ENCODE data around the gene PRIM2. TPM values are rescaled to one million over a fixed set of nuclear protein-coding genes. Genes with fewer than 3 reads are reported as not detected.
"Not testable (repeated sequence)": the region's sequence is repeated elsewhere in the genome, so short reads cannot be mapped to it uniquely, and the experiment has no call there.

Gene PRIM2
- total and polyA plus RNA-seq, 2 experiments from 2014 or later = 45.5 to 75.2 TPM

DNA sequence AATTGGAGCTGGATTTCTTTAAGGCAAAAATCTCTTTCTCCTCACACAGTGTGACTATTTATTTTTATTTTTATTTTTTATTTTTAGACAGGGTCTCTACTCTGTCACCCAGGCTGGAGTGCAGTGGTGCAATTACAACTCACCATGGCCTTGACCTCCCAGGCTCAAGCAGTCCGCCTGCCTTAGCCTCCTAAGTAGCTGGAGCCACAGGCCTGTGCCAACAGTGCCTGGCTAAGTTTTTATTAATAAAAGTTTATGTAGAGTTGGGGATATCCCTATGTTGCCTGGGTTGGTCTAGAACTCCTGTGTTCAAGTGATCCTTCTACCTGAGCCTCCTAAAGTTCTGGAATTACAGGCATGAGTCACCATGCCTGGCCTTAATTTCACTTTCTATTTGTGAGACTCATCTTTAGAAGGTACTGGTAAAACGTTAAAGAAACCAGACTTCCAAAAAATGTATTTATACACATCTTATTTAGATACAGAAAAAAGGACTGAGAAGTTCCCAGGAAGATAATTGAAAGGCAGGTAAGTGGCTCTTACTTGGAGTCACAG, 71.7 kb downstream of the PRIM2 start:
- H3K4me3 Mint-ChIP-seq; H3K4me1 Mint-ChIP-seq; H4K20me1 ChIP-seq (replicated peaks; ENCODE audit: insufficient read depth); ATAC-seq; H3K4me2 ChIP-seq; H3K27ac ChIP-seq (ENCODE audit: low read depth); H2AFZ ChIP-seq; H3K27me3 Mint-ChIP-seq (ENCODE audit: insufficient read depth, low read depth, poor library complexity); H3K27me3 ChIP-seq (ENCODE audit: insufficient read depth); H3K36me3 ChIP-seq (ENCODE audit: insufficient read depth); H3K4me3 ChIP-seq; H3K36me3 Mint-ChIP-seq (ENCODE audit: low read depth); H3K4me1 ChIP-seq (ENCODE audit: insufficient read depth); H3K27ac Mint-ChIP-seq; H3K9me3 Mint-ChIP-seq; DNase-seq (ENCODE audit: low spot score); H3F3A ChIP-seq (replicated peaks; ENCODE audit: low read depth); H3K9me2 ChIP-seq (ENCODE audit: insufficient read depth): not testable (repeated sequence)
- H3K79me2 ChIP-seq (replicated peaks; ENCODE audit: insufficient read depth) = peaks cover 27% of the 10 kb centered on the region

DNA sequence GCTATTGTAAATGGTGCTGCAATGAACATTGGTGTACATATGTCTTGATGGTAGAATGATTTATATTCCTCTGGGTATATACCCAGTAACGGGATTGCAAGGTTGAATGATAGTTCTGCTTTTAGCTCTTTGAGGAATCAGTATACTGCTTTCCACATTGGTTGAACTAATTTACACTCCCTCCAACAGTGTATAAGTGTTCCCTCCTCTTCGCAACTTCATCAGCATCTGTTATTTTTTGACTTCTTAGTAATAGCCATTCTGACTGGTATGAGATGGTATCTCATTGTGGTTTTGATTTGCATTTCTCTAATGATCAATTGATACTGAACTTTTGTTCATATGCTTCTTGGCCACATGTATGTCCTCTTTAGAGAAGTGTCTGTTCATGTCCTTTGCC, 73.4 kb downstream of the PRIM2 start:
- H3F3A ChIP-seq (replicated peaks; ENCODE audit: low read depth); H3K9me3 Mint-ChIP-seq; H3K27me3 Mint-ChIP-seq (ENCODE audit: insufficient read depth, low read depth, poor library complexity); H4K20me1 ChIP-seq (replicated peaks; ENCODE audit: insufficient read depth); H3K9me2 ChIP-seq (ENCODE audit: insufficient read depth); H3K4me2 ChIP-seq; DNase-seq (ENCODE audit: low spot score); H3K27me3 ChIP-seq (ENCODE audit: insufficient read depth); H3K4me3 Mint-ChIP-seq; H3K36me3 ChIP-seq (ENCODE audit: insufficient read depth); H3K27ac Mint-ChIP-seq; H3K27ac ChIP-seq (ENCODE audit: low read depth); ATAC-seq; H3K4me3 ChIP-seq; H2AFZ ChIP-seq: not testable (repeated sequence)
- Histone ChIP-seq H3K4me1 (ENCODE audit: insufficient read depth) (peaks cover 12% of the 10 kb centered on the region), H3K79me2 (replicated peaks; ENCODE audit: insufficient read depth) (peaks cover 44% of the 10 kb centered on the region)
- Mint-ChIP-seq H3K36me3 (ENCODE audit: low read depth) (peaks cover 15% of the 10 kb centered on the region; the same call in 2 of the 3 replicates), H3K4me1 (peaks cover 10% of the 10 kb centered on the region; the same call in 2 of the 3 replicates)

DNA sequence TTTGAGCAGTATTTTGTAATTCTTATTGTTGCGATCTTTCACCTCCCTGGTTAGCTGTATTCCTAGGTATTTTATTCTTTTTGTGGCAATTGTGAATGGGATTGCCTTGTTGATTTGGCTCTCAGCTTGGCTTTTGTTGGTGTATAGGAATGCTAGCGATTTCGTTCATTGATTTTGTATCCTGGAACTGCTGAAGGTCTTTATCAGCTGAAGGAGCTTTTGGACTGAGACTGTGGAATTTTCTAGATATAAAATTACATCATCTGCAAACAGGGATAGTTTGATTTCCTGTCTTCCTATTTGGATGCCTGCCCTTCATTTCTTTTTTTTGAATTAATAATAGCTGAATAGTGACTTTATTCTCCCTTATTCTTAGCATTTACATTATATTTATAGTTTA, 74.6 kb downstream of the PRIM2 start:
- not testable (repeated sequence) for DNase-seq (ENCODE audit: low spot score); ATAC-seq; H3K4me1 Mint-ChIP-seq; H3K4me3 ChIP-seq; H4K20me1 ChIP-seq (replicated peaks; ENCODE audit: insufficient read depth); H3K27ac ChIP-seq (ENCODE audit: low read depth); H3K27me3 Mint-ChIP-seq (ENCODE audit: insufficient read depth, low read depth, poor library complexity); H3F3A ChIP-seq (replicated peaks; ENCODE audit: low read depth); H3K4me2 ChIP-seq; H3K27ac Mint-ChIP-seq; H2AFZ ChIP-seq; H3K4me3 Mint-ChIP-seq; H3K27me3 ChIP-seq (ENCODE audit: insufficient read depth); H3K9me2 ChIP-seq (ENCODE audit: insufficient read depth); H3K36me3 ChIP-seq (ENCODE audit: insufficient read depth)
- Histone ChIP-seq H3K79me2 (replicated peaks; ENCODE audit: insufficient read depth) (peaks cover 56% of the 10 kb centered on the region), H3K4me1 (ENCODE audit: insufficient read depth) (peaks cover 12% of the 10 kb centered on the region)
- Mint-ChIP-seq H3K36me3 (ENCODE audit: low read depth) (peaks cover 28% of the 10 kb centered on the region), H3K9me3 (peaks cover 10% of the 10 kb centered on the region)

DNA sequence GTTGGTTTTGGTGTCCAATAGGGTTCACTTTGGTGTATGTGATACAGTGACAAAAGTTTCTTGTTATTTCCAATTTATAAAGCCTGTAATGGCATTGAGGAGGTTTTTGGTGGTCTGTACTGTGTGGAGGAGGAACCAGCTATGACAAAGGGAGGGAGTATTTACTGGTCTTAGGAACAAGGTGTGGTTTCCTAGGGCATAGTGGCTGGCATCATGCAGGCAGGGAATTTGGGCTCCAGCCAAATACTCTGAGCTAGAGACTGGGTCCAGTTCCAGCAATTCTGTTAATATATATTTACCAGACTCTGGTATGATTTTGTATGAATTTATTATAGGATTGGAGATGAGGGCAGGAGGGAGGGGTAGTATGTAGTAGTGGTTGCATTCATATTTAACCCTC, 101.9 kb downstream of the PRIM2 start:
- not testable (repeated sequence) for ATAC-seq
- H3K36me3 Mint-ChIP-seq (ENCODE audit: low read depth) = peaks cover 24% of the 10 kb centered on the region

More for the DNA sequence above, 101.9 kb downstream of the PRIM2 start:
- H3K4me3 Mint-ChIP-seq; H3K79me2 ChIP-seq (replicated peaks; ENCODE audit: insufficient read depth); H3K9me2 ChIP-seq (ENCODE audit: insufficient read depth); H2AFZ ChIP-seq; H3K36me3 ChIP-seq (ENCODE audit: insufficient read depth); H3K27ac ChIP-seq (ENCODE audit: low read depth); H3F3A ChIP-seq (replicated peaks; ENCODE audit: low read depth); H4K20me1 ChIP-seq (replicated peaks; ENCODE audit: insufficient read depth); H3K4me2 ChIP-seq; H3K27me3 Mint-ChIP-seq (ENCODE audit: insufficient read depth, low read depth, poor library complexity); DNase-seq (ENCODE audit: low spot score); H3K27ac Mint-ChIP-seq; H3K27me3 ChIP-seq (ENCODE audit: insufficient read depth); H3K9me3 Mint-ChIP-seq; H3K4me3 ChIP-seq: not testable (repeated sequence)
- H3K4me1 ChIP-seq (ENCODE audit: insufficient read depth) = peaks cover 40% of the 10 kb centered on the region
- peaks cover 43% of the 10 kb centered on the region for H3K4me1 Mint-ChIP-seq

All from GM23338 (cell line).